GM21528 (cell line): ENCODE data around the gene PLK3.
"Not testable (repeated sequence)": the region's sequence is repeated elsewhere in the genome, so short reads cannot be mapped to it uniquely, and the experiment has no call there.

Source experiments
- ATAC-seq: cut with Tn5 transposase; IDR thresholded peaks from one replicate; pipeline ENCODE4 v1.9.1; 2021; ENCODE audit warnings: mild to moderate bottlenecking, moderate library complexity; ENCODE audit not compliant: unreplicated experiment, low FRiP score

PLK3 gene

DNA sequence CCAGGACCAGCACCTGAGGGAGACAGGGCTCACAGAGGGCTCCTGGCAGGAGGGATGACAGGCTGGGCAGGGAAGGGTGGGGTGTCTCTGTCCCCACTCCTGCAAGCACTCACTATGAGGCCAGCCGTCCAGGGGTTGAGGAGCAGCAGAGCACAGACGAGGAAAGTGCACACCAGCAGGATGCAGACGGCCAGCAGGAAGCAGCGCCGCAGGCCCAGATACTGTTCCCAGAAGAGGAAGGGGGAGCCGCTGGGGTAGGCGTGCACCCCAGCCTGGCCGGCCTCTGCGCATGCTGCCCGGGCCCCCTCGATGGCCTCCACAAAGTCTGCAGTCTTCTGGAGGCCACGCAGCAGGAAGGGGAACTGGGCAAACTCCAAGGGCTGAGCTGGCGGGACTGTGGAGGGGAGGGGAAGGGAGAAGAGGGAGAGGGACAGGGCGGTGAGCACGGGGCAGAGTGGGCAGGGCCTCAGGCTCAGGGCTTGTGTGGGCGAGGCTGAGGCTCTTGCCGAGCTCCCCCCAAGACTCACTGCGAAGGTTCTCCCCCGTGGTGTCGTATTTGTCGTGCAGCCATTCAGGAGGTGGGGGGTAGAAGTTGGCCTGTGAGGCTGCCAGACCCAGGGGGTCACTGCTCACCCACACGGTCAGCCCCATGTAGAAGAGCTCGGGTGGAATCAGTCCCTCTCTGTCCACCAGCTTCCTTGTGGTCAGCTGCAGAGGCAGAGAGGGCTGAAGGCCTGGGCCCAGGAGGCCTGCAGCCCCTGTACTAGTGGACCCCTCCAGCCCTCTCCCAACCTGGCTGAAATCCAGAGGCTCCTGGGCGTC is 26.4 kb downstream of the PLK3 start:
- ATAC-seq: no peak

DNA sequence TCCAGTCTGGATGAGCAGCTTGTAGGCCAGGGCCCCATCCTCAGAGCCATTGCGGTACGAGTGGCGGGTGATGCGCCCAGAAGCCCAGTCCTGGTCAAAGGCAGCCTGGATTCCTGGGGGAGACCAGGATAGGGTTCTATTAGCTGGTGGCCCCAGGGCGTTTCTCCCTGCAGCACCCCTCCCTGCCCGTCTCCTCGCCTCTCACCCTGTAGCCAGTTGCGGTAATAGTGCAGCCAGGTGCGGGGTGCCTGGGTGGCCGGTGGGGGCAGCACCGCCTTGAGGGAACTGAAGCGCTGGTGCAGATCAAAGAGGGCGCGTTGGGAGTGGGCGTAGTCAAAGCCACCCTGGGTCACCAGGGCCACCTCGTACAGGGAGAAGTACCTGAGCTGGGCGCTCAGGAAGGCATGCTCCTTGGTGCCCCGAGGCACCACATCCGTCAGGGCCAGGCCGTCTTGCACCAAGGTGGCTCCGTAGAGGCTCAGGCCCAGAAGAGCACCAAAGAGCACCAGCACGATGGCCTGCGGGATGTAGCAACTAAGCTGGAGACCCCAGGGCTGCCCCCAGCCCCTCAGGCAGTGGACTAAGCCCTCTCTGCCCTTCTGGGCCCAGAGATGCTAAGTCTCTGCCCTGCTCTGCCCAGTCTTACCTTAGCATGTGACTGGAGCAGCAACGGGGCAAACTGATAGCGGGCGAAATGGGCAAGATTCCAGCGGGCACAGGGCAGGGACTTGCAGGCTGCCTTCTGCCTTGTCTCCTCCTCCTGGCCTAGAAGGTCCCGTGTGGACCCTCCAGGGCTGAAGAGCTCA is 27.2 kb downstream of the PLK3 start:
- ATAC-seq: no peak

DNA sequence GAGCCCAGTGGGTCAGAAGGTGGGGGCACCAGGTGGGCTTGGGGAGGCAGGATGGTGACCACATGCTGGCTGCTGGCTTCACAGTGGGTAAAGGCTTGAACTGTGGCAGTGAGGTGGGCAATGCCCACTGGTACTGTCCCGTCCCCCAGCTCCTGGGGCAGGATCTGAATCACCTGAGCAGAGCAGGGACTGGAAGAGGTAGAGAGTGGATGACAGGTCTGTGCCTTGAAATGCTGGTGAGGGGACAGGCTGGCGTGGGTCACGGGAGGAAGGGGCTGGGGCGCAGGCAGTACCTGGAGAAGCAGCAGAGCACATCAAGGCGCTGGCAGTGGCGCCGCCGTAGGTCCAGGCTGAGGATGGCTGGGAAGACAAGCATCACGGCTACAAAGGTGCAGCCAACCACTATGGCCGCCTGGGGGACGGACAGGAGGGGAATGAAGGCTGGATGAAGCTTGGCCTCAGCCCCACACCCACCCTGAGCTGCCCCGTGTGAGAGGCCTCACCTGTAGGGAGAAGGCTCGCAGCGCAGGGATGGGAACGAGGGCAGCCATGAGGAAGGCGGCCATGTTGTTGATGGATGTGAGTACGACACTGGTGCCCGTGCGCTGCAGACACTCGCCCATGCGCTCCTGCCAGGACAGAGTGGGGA is 27.9 kb downstream of the PLK3 start:
- ATAC-seq: no peak

DNA sequence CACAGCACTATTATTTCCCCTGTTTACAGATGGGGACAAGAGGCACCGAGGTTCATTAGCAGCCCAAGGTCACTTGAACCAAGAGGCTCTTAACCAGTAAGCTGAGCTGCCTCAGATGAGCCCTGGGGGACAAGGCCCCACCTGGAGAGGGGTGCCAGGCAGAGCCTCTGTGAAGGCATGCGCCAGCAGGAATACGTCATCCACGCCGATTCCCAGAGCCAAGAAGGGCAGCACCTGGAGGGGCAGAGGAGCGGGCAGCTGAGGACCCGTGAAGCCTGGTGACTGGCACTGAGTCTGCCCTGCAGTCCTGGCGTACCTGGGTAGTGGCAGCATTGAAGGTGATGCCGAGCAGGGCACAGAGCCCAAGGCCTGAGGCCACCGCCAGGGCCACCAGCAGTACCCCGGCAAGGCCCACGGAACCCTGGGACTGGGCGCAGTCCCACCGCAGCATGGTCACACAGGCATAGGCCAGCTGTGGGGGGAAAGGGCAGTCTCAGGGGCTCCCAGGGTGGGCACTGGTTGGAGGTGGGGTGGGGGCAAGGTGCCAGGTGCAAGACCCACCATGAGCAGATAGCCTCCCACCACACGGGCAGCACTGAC is 28.8 kb downstream of the PLK3 start:
- no peak for ATAC-seq

DNA sequence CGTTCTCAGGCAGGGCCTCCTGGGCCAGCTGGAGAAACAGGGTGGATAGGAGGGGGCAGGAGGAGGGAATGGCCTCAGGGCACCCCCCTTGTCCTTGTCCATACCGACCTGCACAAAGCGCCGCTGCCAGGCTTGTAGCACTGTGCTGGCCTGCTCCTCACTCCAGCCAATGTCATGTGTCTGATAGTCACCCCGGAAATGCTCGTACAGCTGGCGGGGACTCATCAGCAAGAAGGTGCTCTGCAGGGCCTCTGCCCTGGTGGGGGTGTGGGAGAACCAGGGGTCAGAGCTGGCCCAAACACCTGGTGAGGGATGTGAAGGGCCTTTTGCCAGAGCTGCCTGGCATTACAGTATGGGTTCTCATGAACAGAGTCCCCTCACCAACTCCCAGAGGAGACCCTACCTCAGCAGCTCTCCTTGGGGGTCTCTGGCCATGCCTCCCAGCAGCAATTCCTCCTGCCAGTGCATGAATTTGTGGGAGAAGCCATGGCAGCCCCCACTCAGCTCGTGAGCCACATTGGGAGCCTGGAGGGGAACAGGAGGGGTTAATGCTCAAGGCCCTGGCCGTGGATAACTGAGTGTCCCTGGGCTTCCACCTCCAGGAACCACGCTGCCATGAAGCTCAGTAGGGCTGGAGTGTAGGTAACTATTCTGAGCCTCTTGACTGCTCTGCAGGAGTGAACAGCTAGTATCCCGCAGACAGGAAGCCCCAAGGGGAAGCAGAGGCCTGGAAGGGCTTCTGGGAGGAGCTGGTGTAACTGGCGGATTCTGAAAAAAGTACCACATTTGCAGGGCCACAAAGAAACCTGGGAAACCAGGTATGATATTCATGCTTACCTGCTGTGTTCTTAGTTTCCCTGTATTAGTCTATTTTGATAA is 29.6 kb downstream of the PLK3 start:
- ATAC-seq: no peak

DNA sequence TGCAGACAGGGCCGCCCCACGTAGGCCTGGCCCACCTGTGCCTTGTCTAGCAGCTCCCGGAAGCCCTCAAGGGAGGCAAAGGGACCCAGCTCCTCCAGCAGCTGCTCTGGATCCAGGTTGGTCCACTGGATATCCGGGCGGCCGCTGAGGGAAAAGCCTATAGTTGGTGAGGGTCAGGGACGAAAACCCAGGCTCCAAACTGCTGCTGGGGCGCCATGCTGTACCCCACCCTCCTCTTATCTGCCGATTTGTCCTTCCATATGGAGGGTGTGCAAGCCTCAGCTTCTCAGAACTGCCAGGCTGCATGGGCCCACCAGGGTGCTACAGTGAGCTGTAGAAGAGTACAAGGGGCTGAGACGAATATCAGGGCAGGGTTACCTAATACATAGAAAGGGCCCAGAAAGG is 30.7 kb downstream of the PLK3 start:
- no peak for ATAC-seq

DNA sequence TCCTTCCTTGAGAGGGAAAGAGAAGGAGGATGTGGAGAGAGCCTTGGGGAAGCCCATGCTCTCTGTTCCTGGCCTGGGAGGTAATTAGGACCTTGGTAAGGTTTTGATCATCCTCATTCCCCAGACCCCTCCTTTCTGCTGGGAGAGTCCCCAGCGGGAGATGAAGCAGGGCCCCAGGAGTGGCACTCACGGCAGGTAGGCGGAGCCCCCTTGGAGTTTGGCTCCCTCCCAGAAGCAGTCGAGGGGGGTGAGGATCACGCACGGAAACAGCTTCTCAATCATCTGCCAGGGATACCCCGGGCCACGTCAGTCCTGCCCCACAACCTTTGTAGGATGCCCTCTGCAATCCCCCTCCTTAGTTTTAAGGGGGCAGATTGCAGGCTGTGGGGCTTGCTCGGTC is 31.3 kb downstream of the PLK3 start:
- ATAC-seq: no peak

DNA sequence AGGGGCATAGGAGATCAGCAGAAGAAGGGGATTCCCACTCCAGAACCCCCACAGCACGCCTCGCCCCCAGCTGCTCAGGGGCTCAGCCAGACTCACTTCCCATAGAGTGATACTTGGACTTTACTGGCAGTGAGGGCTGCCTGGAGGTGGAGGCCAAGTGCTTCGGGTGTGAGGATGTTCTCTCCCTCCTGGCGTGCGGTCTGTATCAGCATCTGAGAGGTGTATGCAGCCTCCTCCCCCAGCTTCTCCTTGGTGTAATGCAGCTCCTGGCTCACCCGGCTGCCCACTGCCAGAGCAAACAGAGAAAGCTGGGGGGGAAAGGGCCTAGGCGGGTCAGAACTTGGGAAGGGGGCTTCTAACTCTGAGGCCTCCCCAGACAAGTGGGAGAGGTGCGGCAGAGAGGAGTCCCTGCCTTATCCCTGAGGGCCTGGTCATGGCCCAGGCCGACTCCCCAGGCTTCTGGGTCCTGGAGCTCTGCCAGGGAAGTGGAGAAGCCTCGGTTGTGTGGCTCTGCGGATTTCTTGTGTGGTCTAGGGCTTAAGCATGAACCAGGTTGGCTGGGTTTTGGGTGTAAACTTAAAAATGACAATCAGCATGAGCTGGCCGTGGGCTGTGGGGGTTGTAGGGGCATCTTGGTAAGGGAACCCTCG is 32.0 kb downstream of the PLK3 start:
- ATAC-seq: no peak

DNA sequence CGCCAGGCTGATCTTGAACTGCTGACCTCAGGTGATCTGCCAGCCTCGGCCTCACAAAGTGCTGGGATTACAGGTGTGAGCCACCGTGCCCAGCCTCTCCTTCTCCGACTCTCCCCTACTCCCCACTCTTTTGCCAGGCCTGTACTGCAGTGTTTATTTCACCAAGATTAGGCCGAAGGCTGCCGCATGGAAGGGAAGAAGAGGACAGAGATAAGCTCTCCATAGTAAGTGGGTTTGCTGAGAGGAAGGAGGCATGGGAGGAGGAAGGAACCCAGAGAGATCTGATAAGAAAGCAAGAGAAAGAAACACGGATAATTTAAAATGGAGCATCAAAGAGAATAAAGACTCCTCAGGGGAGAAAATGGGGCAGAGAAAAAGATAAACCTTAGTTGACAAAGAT is 34.2 kb downstream of the PLK3 start:
- no peak for ATAC-seq

DNA sequence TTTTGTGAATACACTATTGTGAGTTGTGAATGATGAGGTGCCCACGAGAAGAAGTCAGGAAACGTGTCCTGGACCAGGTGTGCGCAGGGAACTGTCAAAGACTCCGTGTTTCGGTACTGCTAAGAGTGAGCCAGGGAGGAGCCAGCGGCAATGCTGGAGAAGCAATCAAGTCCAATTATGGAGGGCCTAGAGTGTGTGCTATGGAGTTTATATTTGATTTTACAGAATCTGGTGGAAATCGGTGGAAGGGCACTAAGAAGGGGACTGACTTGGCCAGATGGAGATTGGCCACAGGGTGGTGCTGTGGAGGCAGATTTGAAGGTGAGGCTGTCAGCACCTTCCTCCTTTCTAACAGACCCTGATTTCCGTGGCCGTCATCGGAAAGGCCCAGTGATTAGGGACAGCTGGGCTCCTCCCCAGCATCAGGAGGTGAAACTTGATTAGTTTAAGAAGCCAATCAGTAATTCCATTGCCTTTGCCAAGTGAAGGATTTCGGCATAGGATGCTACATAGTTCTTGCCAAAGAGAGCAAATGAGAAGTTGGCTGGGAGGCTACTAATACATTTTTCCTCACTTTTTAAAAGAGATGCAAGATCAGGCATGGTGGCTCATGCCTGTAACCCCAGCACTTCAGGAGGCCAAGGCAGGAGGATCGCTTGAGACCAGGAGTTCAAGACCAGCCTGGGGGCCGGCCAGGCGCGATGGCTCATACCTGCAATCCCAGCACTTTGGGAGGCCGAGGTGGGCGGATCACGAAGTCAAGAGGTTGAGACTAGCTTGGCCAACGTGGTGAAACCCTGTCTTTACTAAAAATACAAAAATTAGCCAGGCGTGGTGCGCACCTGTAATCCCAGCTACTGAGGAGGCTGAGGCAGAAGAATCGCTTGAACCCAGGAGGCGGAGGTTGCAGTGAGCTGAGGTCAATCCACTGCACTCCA is 35.8 kb downstream of the PLK3 start:
- ATAC-seq: no peak

DNA sequence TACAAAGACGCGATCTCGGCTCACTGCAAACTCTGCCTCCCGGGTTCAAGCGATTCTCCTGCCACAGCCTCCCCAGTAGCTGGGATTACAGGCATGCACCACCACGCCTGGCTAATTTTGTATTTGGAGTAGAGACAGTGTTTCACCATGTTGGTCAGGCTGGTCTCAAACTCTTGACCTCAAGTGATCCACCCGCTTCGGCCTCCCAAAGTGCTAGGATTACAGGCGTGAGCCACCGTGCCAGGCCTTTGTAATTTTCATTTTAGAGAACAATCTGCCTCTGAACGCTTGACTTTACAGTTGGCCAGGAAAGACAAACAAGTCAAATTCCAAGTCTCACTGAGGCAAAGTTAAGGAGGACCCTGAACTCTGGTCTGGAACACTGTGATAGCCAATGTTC is 38.1 kb downstream of the PLK3 start:
- ATAC-seq: not testable (repeated sequence)

DNA sequence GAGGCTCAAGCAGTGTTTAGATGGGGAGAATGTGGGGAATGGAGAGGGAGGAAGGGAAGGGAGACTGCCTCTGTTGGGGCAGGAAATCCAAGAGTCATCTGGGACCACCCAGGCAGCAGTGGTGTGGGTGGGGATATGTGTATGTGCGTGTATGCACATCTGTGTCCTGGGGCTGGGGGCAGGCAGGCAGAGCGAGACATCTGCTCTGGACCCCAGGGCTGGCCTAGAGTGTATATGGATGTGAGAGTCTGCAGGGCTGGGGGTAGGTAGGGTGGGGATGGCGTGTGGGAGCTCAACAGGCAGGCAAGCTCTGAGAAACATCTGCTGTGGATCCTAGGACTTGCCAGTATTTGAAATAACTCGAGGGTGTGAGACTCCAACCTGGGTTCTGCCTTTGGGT is 39.4 kb downstream of the PLK3 start:
- no peak for ATAC-seq

DNA sequence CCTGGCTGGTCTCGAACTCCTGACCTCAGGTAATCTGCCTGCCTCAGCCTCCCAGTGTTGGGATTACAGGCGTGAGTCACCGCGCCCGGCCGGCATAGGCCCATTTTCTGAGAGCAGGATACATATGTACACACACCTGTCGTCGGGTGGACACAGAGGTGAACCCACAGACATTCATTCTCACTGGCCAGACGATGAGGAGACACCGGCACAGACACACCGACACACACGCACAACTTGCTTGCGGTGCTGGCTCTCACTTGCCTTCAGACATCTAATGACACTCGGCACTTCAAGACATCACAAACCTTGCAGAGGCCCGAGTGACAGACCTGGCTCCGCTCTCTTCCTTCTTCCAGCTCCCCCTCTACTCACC is 42.3 kb downstream of the PLK3 start:
- ATAC-seq: no peak

DNA sequence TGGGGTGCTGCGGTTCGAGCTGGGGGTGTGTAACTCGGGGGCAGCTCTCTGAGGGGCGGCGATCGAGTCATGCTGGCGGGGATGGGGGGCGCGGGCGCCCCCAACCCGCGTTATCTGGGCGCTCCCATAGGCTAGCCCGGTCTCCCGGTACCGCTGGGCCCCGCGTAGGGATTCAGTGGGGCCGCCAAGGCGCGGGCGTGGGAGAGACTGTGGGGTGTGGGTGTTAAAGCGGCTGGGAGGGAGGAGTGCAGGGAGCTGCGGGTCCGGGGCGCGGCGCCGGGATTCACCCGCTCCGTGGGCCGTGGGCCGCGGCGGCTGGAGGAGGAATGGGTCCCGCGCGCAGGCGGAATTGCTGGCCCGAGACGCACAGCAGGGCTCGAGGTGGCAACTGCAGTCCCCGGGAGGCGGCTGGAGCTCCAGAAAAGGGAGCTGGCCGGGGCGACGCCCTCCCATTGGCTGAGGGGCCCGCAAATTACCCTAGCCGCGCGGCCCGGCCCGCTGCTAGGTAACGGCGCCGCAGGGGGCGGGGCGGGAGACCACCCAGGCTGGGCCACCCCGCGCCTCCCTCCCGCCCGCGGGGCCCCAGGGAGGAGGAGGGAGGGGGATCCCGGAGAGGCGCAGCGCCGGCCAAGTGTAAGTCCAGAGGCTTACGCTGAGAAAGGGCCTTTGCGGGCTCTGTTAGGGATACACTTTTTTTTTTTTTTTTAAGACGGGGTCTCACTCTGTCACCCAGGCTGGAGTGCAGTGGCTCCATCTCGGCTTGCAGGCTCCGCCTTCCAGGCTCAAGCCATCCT is 42.9 kb downstream of the PLK3 start, which contains the start of gene PTCH2:
Gene PTCH2, minus strand, starts transcription at position 392 of the 794 bp plus-strand sequence. Its CDS starts 321 bp downstream, at position 71.
- no peak for ATAC-seq

DNA sequence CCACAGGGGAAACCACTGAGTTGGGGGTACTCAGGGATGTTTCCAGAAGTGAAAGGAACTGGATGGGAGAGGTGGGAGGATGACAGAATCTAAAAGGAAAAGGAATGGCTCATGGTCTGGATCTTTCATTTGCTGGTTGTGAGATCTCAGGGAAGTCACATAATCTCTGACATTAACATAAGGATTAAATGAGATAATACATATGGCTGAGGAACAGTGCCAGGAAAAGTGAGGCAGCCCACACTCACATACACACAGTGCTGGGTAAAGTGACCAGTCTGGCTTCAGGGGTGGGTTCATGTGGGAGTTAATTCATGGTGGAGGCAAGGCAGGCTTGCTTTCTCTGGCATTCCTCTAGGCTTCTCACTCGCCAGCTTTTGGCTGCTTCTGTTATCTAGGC is 46.8 kb downstream of the PLK3 start:
- no peak for ATAC-seq

DNA sequence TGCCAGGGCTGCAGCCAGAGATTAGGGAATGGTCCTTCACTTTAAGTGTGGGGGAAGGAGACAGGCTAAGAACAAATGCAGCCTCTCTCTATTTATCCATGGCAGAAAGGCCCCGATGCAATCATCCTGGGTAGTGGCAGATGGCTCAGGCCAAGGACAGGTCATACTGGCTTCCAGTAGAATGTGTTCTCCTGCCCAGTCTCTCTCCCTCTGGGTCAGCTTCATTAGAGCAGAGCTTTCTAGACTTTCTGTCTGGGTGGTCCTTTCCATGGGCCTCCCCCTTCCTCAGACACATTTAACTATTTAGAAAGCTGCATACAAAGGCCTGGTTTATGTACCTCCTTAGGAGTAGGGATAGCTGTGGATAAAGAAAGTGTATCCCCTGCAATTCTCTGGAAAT is 47.7 kb downstream of the PLK3 start:
- ATAC-seq: no peak

DNA sequence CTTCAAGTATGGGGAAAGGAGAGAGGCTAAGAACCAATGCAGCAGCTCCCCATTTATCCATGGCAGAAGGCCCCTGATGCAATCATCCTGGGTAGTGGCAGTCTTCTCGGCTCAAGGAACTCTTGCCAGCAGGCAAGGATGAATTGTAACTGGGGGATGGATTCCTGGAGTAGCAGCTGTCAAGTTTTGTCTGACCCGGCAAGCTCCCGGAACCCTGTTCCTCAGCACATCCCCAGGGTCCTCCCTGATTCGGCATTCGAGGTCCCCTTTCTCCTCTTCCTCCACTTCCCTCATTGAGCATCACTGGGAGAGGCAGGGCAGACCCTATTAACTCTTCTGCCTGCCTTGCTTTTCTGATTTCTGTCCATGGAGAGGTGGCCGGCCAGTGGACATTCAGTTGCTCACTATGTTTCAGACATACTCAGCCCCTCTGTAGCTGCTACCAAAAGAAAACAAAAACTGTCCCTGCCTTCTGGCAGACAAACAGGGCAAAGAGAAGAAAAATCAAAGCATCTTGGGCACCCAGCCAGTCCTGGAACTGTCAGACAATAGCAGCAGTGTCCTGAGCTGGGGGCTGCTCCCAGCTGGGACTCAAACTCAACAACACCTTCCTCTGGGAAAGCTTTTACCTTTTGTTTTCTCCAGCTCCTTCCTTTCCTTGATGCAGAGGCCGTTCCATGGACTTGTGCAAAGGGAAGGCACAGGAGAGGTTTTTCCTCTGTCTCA is 48.4 kb downstream of the PLK3 start:
- no peak for ATAC-seq
